GM12878 (cell line): Measurements from ENCODE around the gene MST1. TPM values are rescaled to one million over a fixed set of nuclear protein-coding genes. Genes with fewer than 3 reads are reported as not detected.

Experiments used
- BHLHE40 ChIP-seq, 2 experiments: fragments of 450-650 bp in 1 of 2; IDR thresholded peaks; 2 replicates each; pipeline ENCODE4 v1.6.1; 2011 to 2017; ENCODE audit warnings: low read depth in 2 of 2, borderline replicate concordance in 1 of 2, improper control_type of control experiment in 1 of 2, low read length in 1 of 2, mild to moderate bottlenecking in 1 of 2
- CREM ChIP-seq: IDR thresholded peaks from 2 replicates; pipeline ENCODE4 v1.6.1; 2014; ENCODE audit warnings: antibody characterized with exemption, low read depth
- E4F1 ChIP-seq: fragments of 450-650 bp; IDR thresholded peaks from 2 replicates; pipeline ENCODE4 v1.6.1; 2018; ENCODE audit warnings: borderline replicate concordance, mild to moderate bottlenecking; ENCODE audit not compliant: partially characterized antibody
- EGR1 ChIP-seq, 2 experiments: IDR thresholded peaks; 1 replicate in 1 of 2; 2 replicates in 1 of 2; pipeline ENCODE4 v1.6.1; 2011 to 2012; ENCODE audit warnings: low read depth in 2 of 2, low read length in 2 of 2, borderline replicate concordance in 1 of 2, mild to moderate bottlenecking in 1 of 2, moderate library complexity in 1 of 2
- HSF1 ChIP-seq: fragments of 150-350 bp; IDR thresholded peaks from 2 replicates; pipeline ENCODE4 v1.6.1; 2014; ENCODE audit warnings: mild to moderate bottlenecking, low read depth, low read length
- KAT2A ChIP-seq: conservative IDR thresholded peaks from 2 replicates; pipeline ENCODE4 v1.6.1; 2011; ENCODE audit warnings: low read depth, low read length; ENCODE audit not compliant: control insufficient read depth
- KLF5 ChIP-seq: fragments of 450-650 bp; IDR thresholded peaks from 2 replicates; pipeline ENCODE4 v1.6.1; 2014; ENCODE audit warnings: mild to moderate bottlenecking; ENCODE audit not compliant: partially characterized antibody
- MTA3 ChIP-seq: IDR thresholded peaks from 2 replicates; pipeline ENCODE4 v1.6.1; 2012; ENCODE audit warnings: low read length, inconsistent platforms, borderline replicate concordance
- MXI1 ChIP-seq: fragments of 150-350 bp; IDR thresholded peaks from 2 replicates; pipeline ENCODE4 v1.6.1; 2011; ENCODE audit warnings: low read depth, mild to moderate bottlenecking, inconsistent platforms, low read length, improper control_type of control experiment
- RAD51 ChIP-seq: fragments of 450-650 bp; IDR thresholded peaks from 2 replicates; pipeline ENCODE4 v1.6.1; 2016; ENCODE audit warnings: moderate library complexity, mild to moderate bottlenecking, inconsistent platforms
- RELA ChIP-seq: fragments of 450-650 bp; IDR thresholded peaks from 2 replicates; pipeline ENCODE4 v1.8.0; 2014; ENCODE audit warnings: borderline replicate concordance; ENCODE audit not compliant: partially characterized antibody
- SIX5 ChIP-seq: IDR thresholded peaks from 2 replicates; pipeline ENCODE4 v1.6.1; 2011; ENCODE audit warnings: mild to moderate bottlenecking, low read depth, low read length, moderate library complexity; ENCODE audit not compliant: severe bottlenecking
- SKIL ChIP-seq: fragments of 450-650 bp; IDR thresholded peaks from 2 replicates; pipeline ENCODE4 v1.6.1; 2017; ENCODE audit warnings: mild to moderate bottlenecking, low read depth, inconsistent platforms; ENCODE audit not compliant: poor library complexity, severe bottlenecking
- SMC3 ChIP-seq: IDR thresholded peaks from 2 replicates; pipeline ENCODE4 v1.6.1; 2011; ENCODE audit warnings: low read length, improper control_type of control experiment, borderline replicate concordance
- YBX1 ChIP-seq: fragments of 450-650 bp; IDR thresholded peaks from 2 replicates; pipeline ENCODE4 v1.6.1; 2016; ENCODE audit warnings: antibody characterized with exemption
- ZNF207 ChIP-seq: fragments of 450-650 bp; IDR thresholded peaks from 2 replicates; pipeline ENCODE4 v1.6.1; 2014; ENCODE audit warnings: antibody characterized with exemption, mild to moderate bottlenecking, borderline replicate concordance
- polyA plus RNA-seq, 11 experiments: library from polyadenylated mRNA; depleted of rRNA in 4 of 11; unstranded in 6 of 11; stranded (reverse) in 5 of 11; fragments of >200 nt; fragmentation: Nextera tagmentation in 4 of 11; fragmentation: Illumina TruSeq in 1 of 11; extraction: Ambion mirVana in 4 of 11; extraction: Trizol in 1 of 11; gene quantifications; 1 replicate in 1 of 11; 2 replicates in 10 of 11; pipeline versions ENCODE4 v1.2.1 to v1.2.3, GENCODE V29; 2011 to 2016; ENCODE audit warnings: inconsistent platforms in 2 of 11, missing spikeins in 2 of 11, low read depth in 1 of 11
- total RNA-seq, 4 experiments: library from RNA; depleted of rRNA in 3 of 4; stranded (reverse); fragments of >200 nt in 3 of 4; fragmentation: Illumina TruSeq in 1 of 4; extraction: Trizol in 1 of 4; gene quantifications; 2 replicates each; pipeline versions ENCODE4 v1.2.1 to v1.2.3, GENCODE V29; 2013 to 2021
- TF ChIP-seq, protein P1 (sequence below): IDR thresholded peaks from 2 replicates; pipeline ENCODE4 v1.6.1; 2011; ENCODE audit warnings: mild to moderate bottlenecking, low read depth, low read length, moderate library complexity; ENCODE audit not compliant: insufficient replicate concordance

Gene MST1
- total and polyA plus RNA-seq, 10 of the 15 experiments (the other 5 are each of a cell fraction or from before 2014, with no cell fraction given), result 1.2 to 25.5 (median 4.1) TPM

- TF ChIP-seq, protein P1, sequence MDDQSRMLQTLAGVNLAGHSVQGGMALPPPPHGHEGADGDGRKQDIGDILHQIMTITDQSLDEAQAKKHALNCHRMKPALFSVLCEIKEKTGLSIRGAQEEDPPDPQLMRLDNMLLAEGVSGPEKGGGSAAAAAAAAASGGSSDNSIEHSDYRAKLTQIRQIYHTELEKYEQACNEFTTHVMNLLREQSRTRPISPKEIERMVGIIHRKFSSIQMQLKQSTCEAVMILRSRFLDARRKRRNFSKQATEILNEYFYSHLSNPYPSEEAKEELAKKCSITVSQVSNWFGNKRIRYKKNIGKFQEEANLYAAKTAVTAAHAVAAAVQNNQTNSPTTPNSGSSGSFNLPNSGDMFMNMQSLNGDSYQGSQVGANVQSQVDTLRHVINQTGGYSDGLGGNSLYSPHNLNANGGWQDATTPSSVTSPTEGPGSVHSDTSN, result peak; percentile 85
- peak; percentile 82 for TF ChIP-seq MXI1
- no peak for TF ChIP-seq YBX1
- no peak for TF ChIP-seq MTA3
- TF ChIP-seq RELA, result peak; percentile 42
- no peak for TF ChIP-seq KAT2A
- TF ChIP-seq ZNF207, result no peak
- TF ChIP-seq KLF5, result no peak
- peak; percentile 76 to 90 for TF ChIP-seq BHLHE40 (IDR thresholded peaks at IDR 0.05; ENCODE audit: borderline replicate concordance in 1 of 2, low read depth in 2 of 2, low read length in 1 of 2)
- TF ChIP-seq E4F1, result peak; percentile 75
- no peak for TF ChIP-seq SMC3
- no peak for TF ChIP-seq SIX5
- TF ChIP-seq RAD51, result no peak
- no peak for TF ChIP-seq SKIL
- TF ChIP-seq EGR1 (IDR thresholded peaks at IDR 0.05; ENCODE audit: borderline replicate concordance in 1 of 2, low read depth in 2 of 2, low read length in 2 of 2), result peak; percentile 12 to 70
- peak; percentile 11; the same call in 1 of the 2 replicates for TF ChIP-seq CREM
- TF ChIP-seq HSF1, result no peak
These were observed 15.4 kb downstream of the MST1 start, which contains the start of gene APEH (continued) for GRCh38 chr3:49673715-49674496.
